Endothelial cell of umbilical vein (primary cell): ENCODE measurements around the gene ZSCAN29. TPM values are rescaled to one million over a fixed set of nuclear protein-coding genes. Genes with fewer than 3 reads are reported as not detected.

Source experiments
- BruUV-seq: library from RNA; stranded (reverse); fragments of 400-500 nt; replicated peaks from 2 replicates; lab custom pipeline; 2021; lab: Mats Ljungman, UMichigan
- CTCF ChIA-PET: fragments of 300-600, 350-600 bp; sonication (Branson Sonifier 250); formaldehyde crosslinking; loops from one replicate; lab custom pipeline; 2021; ENCODE audit warnings: antibody characterized with exemption, inconsistent platforms; lab: Charles Lee
- POLR2A ChIA-PET: fragments of 300-600, 350-600 bp; sonication (Branson Sonifier 250); formaldehyde crosslinking; loops from one replicate; lab custom pipeline; 2021; ENCODE audit warnings: antibody characterized with exemption, inconsistent platforms; lab: Charles Lee
- DNase-seq: peaks from one replicate; pipeline ENCODE4 v3.0.0-alpha.2; 2011; ENCODE audit warnings: low read depth, low spot score
- FAIRE-seq: peaks from 2 replicates; lab custom pipeline; 2011; peaks lifted over from hg19 to GRCh38; lab: Jason Lieb, UNC
- H2AFZ ChIP-seq: 2 replicates; pipeline ENCODE4 v1.6.0; 2012; ENCODE audit warnings: low read depth, low read length, control low read depth, inconsistent platforms
- H3K27ac ChIP-seq: 2 replicates; pipeline ENCODE4 v1.5.1; 2011; ENCODE audit warnings: low read depth, mild to moderate bottlenecking, control low read depth, low read length, moderate library complexity; ENCODE audit not compliant: insufficient read depth
- H3K27me3 ChIP-seq, 2 experiments: 2 replicates each; pipeline versions ENCODE4 v1.6.0 to v1.6.1; 2011; ENCODE audit warnings: low read length in 2 of 2, mixed read lengths in 1 of 2; ENCODE audit not compliant: control insufficient read depth in 2 of 2, insufficient read depth in 2 of 2
- H3K36me3 ChIP-seq, 2 experiments: 2 replicates in 1 of 2; 3 replicates in 1 of 2; pipeline ENCODE4 v1.5.1; 2011; ENCODE audit warnings: low read length in 2 of 2, mild to moderate bottlenecking in 1 of 2, moderate library complexity in 1 of 2; ENCODE audit not compliant: control insufficient read depth in 2 of 2, insufficient read depth in 2 of 2; ENCODE audit errors: extremely low read depth in 1 of 2
- H3K4me1 ChIP-seq: 3 replicates; pipeline ENCODE4 v1.5.1; 2011; ENCODE audit warnings: mild to moderate bottlenecking, low read length; ENCODE audit not compliant: control insufficient read depth, insufficient read depth; ENCODE audit errors: extremely low read depth
- H3K4me2 ChIP-seq: 2 replicates; pipeline ENCODE4 v1.6.1; 2011; ENCODE audit warnings: low read length, control low read depth, mixed read lengths; ENCODE audit not compliant: insufficient read depth
- H3K4me3 ChIP-seq, 3 experiments: fragments of 200-600 bp in 1 of 3; sonication (generic), shearing (Covaris generic) in 1 of 3; replicated peaks in 1 of 3; 2 replicates each; pipeline ENCODE4 v1.5.1; 2011 to 2016; ENCODE audit warnings: control low read depth in 3 of 3, low read length in 3 of 3, mild to moderate bottlenecking in 2 of 3, inconsistent platforms in 1 of 3, low read depth in 1 of 3, moderate library complexity in 1 of 3; ENCODE audit not compliant: insufficient read depth in 1 of 3
- H3K79me2 ChIP-seq: 2 replicates; pipeline ENCODE4 v1.6.0; 2012; ENCODE audit warnings: low read length, inconsistent platforms; ENCODE audit not compliant: control insufficient read depth, insufficient read depth
- H3K9ac ChIP-seq: replicated peaks from 2 replicates; pipeline ENCODE3; 2011; ENCODE audit warnings: low read length, control low read depth; ENCODE audit not compliant: insufficient read depth; ENCODE audit errors: extremely low read depth
- H3K9me1 ChIP-seq: replicated peaks from 3 replicates; pipeline ENCODE4 v1.6.0; 2011; ENCODE audit warnings: mild to moderate bottlenecking, low read length; ENCODE audit not compliant: control insufficient read depth, insufficient read depth; ENCODE audit errors: extremely low read depth
- H3K9me3 ChIP-seq: replicated peaks from 2 replicates; pipeline ENCODE4 v1.5.1; 2012; ENCODE audit warnings: low read length, inconsistent platforms; ENCODE audit not compliant: control insufficient read depth, insufficient read depth
- H4K20me1 ChIP-seq: replicated peaks from 2 replicates; pipeline ENCODE3; 2011; ENCODE audit warnings: mild to moderate bottlenecking, low read length; ENCODE audit not compliant: control insufficient read depth, insufficient read depth; ENCODE audit errors: extremely low read depth
- CTCF ChIP-seq, 2 donors: IDR thresholded peaks; 1 replicate in 1 of 2; 2 replicates in 1 of 2; pipeline ENCODE4 v1.5.1; 2011; ENCODE audit warnings: low read length in 2 of 2, mild to moderate bottlenecking in 2 of 2, moderate library complexity in 2 of 2, control low read depth in 1 of 2, inconsistent platforms in 1 of 2, low read depth in 1 of 2; ENCODE audit not compliant: insufficient read depth in 1 of 2; ENCODE audit errors: extremely low read depth in 1 of 2
- GATA2 ChIP-seq: IDR thresholded peaks from 2 replicates; pipeline ENCODE4 v1.7.0; 2011; ENCODE audit warnings: low read depth, mild to moderate bottlenecking, moderate library complexity, mixed read lengths, low read length; ENCODE audit not compliant: insufficient read length, insufficient read depth
- JUN ChIP-seq: IDR thresholded peaks from 2 replicates; pipeline ENCODE4 v1.6.1; 2011; ENCODE audit warnings: borderline replicate concordance, low read depth; ENCODE audit not compliant: insufficient read length, insufficient read depth
- dilution Hi-C: fragments of 300-500 bp; cut with MboI; formaldehyde crosslinking; loops from one replicate; pipeline ENCODE4 v1.15.0; 2019; ENCODE audit warnings: low sequenced_read_pairs; ENCODE audit not compliant: extremely low pct_ligation_motif_present
- intact Hi-C: fragments of 100-400 bp; cut with micrococcal nuclease; formaldehyde crosslinking; loops from one replicate; pipeline ENCODE4 v1.10.0; 2022
- polyA plus RNA-seq, 4 experiments: library from polyadenylated mRNA; depleted of rRNA in 3 of 4; stranded (reverse) in 3 of 4; unstranded in 1 of 4; fragments of >200 nt; gene quantifications; 2 replicates each; pipeline versions ENCODE4 v1.2.1 to v1.2.3, GENCODE V29; 2011 to 2012; ENCODE audit warnings: missing spikeins in 1 of 4
- total RNA-seq: library from RNA; stranded (reverse); gene quantifications from 2 replicates; pipeline ENCODE4 v1.2.3, GENCODE V29; 2021

Gene ZSCAN29
- total and polyA plus RNA-seq, 2 donors (not counting 3 experiments of a cell fraction or from before 2014, with no cell fraction given), result 3.7 to 15.7 TPM

GRCh38 chr15:43376017-43376705 lies 5.3 kb upstream of the ZSCAN29 start:
- CTCF ChIA-PET, result interaction anchor here (0.6 to 1.6 kb wide), 24 partner anchors 9 to 270 kb away, joined by 3 to 11 read pairs (median 4); no protein-coding TSS in a partner anchor
- intact Hi-C loops, result no loop called here
- peak; percentile 79 for FAIRE-seq
- Histone ChIP-seq H3K36me3 (peaks cover 4 to 6% of the 10 kb centered on the region in 2 experiments), H3K27ac (no peak overlapping the region), H3K4me3 (no peak overlapping the region), H3K4me1 (peaks cover 9% of the 10 kb centered on the region), H2AFZ (no peak overlapping the region), H3K9ac (no peak overlapping the region), H4K20me1 (no peaks in the 10 kb centered on the region), H3K27me3 (no peaks in the 10 kb centered on the region), H3K79me2 (peaks cover 10% of the 10 kb centered on the region), H3K9me1 (no peaks in the 10 kb centered on the region), H3K9me3 (no peaks in the 10 kb centered on the region), H3K4me2 (no peak overlapping the region)
- BruUV-seq, result no TSS peak
- TF ChIP-seq GATA2, result no peak
- peak; percentile 68 to 81 for TF ChIP-seq CTCF (IDR thresholded peaks at IDR 0.05; ENCODE audit: extremely low read depth in 1 of 2, insufficient read depth in 1 of 2, low read depth in 1 of 2, low read length in 2 of 2)
- no peak for TF ChIP-seq JUN
- dilution Hi-C loops, result no loop called here
- peak; percentile 21 for DNase-seq
- POLR2A ChIA-PET, result no interaction called here
